GM12891 (cell line): ENCODE data around the gene MYL10.

Source experiments
- POLR2A ChIP-seq: IDR thresholded peaks from 2 replicates; pipeline ENCODE4 v1.6.1; 2011; ENCODE audit warnings: low read depth, low read length, control low read depth
- POLR2AphosphoS5 ChIP-seq: IDR thresholded peaks from 2 replicates; pipeline ENCODE4 v1.6.1; 2011; ENCODE audit warnings: low read depth, low read length, control low read depth
- TAF1 ChIP-seq: IDR thresholded peaks from 2 replicates; pipeline ENCODE4 v1.6.1; 2011; ENCODE audit warnings: low read depth, low read length, control low read depth

DNA sequence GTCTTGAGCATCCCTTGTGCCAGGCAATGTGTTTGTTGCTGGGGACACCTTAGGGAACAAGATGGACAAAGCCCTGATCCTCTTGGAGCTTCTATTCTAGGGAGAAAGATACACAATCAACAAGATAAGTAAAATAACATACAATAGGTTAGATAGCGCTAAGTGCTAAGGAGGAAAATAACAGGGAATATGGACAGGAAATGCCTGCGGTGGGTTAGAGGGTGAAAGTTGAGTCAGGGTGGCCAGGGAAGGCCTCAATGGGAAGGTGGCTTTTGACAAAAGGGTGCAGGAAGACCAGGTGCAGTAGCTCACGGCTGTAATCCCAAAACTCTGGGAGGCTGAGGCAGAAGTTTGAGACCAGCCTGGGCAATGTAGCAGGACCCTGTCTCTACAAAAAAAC is 38.3 kb upstream of the MYL10 start:
- TF ChIP-seq POLR2A: no peak
- TF ChIP-seq TAF1: no peak
- no peak for TF ChIP-seq POLR2AphosphoS5
